ENCODE measurements around the gene TANC1.

- TF ChIP-seq ELK1 (IDR thresholded peaks at IDR 0.05; ENCODE audit: low read depth, low read length): no peak
- TF ChIP-seq REST (IDR thresholded peaks at IDR 0.05): no peak
- TF ChIP-seq CTCF (IDR thresholded peaks at IDR 0.05): no peak
Observed at GRCh38 chr2:159155791-159156190, 187.4 kb downstream of the TANC1 start.

Measured in A549 (cell line).